GM21825 (cell line): Measurements from ENCODE around the gene BOD1.

ENCODE experiments used
- ATAC-seq: cut with Tn5 transposase; IDR thresholded peaks from one replicate; pipeline ENCODE4 v1.9.1; 2021; ENCODE audit warnings: mild to moderate bottlenecking, moderate library complexity; ENCODE audit not compliant: unreplicated experiment

BOD1 gene

DNA sequence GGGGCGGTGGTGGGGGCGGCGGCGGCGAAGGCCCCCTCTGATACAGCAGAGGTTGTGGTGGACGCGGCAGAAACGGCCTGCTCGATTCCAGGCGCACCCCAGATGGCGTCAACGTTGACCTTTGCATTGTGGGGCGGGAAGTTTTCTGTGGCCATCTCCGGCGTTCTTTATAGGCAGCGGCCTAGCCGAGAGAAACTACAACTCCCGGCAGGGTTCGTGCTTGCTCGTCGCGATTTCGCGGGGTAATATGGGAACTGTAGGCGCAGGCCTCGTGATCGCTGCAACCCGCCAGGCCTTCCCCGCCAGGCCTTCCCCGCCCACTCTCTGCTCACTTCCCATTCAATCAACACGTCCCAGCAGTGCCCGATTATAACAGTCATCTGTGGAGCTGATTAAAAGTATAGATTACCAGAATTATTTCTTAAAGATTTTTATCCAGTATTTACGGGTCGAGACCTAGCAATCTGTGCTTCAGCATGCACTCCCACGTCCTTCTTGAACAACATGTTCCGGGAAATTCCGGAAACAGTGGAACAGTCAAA lies at the start of gene BOD1:
TSS of gene BOD1 (minus strand) at position 74 of the 542 bp plus-strand sequence. CDS start 214 bp downstream, outside the sequence.
- peak; percentile 94 for ATAC-seq

DNA sequence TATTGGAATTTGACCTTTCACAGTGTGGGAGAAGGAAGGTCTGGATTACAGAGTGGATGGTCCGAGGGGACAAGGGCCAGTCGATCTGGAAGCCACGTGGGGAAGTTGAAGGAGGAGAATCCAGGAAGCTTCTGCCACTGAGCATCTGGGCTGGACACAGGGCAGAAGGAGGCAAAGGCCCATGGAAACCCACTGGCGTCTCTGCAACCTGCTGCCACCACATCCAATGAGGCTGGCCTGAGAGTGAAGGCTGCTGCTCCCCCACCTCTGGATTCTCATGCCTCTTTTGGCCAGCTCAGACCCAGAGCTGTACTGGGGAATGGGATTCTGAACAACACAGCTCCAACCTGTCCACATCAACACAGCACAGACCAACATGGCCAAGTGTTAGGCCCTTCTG lies 48.9 kb upstream of the BOD1 start:
- ATAC-seq = no peak

GRCh38 chr5:173664154-173664526 lies 47.7 kb upstream of the BOD1 start:
- ATAC-seq = no peak

DNA sequence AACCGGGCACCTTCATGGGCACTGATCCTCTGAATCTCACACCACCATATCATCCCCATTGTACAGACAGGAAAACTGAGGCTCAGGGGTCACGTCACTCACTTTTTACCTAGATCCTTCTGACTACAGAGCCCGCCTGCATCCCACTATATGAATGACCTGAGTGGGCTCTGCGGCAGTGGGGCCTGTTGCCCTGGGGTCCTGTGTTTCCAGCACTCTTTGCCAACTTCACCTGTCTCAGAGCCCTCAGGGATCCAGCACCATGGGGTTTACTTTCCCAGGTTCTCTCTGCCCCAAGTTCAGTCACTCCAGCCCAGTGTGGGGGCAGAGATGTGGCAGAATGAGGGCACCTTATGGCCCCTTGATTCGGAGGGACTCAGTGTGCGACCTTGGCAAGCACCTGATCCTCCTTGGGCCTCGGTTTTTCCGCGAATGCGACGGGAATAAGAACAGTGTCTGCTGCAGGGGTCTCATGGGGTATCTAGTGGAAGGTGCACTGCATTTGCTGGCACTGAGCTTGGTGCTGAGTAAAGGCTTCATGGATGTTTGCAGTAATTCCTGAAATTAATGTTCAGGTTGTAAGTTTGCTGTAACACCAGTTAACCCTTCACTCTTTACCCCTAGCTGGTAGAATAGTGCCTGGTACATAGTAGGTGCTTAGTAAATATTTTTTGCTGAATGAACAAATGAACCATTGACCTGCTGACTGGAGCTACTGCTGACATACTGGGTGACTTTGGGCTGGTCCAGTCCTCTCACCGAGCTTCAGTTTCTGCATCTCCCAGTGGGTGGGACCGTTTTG lies 47.1 kb upstream of the BOD1 start:
- no peak for ATAC-seq

DNA sequence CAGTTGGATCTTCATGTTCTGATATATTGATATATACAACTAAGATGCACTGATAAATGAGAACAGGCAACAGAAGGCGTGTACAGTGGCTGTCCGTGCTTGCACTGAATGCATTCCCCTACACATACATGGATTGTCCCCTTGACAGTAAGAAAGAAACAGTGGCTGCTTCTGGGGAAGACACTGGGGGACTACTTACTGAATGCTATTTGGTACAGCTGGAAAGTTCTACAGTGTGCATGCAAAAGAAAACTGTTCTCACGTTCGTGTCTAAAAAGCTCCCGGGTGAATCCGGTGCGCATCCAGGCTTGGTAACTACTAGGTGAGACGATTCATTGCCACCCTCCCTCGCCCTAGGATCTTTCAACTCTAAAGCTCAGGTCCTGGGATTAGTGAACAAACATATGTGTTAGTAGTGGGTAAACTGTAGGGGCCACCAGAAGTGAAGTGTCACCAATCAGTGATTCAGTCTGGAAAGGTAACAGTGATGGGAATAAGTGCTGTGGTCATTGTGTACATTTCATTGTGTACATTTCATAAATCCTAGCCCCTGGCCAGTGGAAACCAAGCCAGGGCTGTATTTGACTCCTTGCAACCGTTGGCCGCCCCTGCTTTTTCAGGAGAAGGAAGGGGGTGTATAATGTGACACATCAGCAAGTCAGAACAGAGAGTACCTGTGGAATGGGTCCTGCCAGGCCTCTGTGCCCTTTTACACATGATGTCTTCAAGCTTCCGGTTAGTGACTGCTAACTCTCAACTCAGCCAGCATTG lies 46.3 kb upstream of the BOD1 start:
- no peak for ATAC-seq

GRCh38 chr5:173660481-173661280 lies 44.2 kb upstream of the BOD1 start:
- no peak for ATAC-seq

- no peak for ATAC-seq
Measured at GRCh38 chr5:173659423-173659822, 43.0 kb upstream of the BOD1 start.

DNA sequence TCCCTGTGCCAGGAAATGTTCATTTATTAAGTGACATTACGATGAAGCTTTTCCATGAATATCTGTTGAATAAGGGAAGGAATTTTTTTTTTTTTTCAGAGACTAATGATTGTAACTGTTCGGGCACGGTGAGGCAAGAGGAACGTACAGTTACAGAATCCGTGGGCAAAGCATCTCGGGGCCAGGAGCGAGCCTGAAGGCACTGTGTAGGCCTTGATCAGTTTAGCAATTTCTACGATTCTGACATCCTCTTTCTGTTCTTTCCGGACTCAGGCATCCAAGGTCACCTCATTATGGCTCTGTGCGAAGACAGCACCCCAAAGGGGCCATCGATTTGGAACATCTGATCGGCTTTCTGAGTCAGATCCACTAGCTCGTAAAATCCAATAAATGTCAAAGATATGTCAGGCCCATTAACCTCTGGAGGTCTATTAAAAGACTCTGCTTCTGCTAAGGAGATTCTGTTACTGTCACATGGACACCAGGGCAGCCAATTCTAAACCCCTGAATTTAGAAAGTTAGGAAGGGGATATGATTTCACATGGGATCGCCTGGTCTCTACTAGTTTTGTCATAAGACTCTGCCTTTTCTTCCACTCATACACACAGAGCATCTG lies 41.4 kb upstream of the BOD1 start:
- ATAC-seq = no peak

DNA sequence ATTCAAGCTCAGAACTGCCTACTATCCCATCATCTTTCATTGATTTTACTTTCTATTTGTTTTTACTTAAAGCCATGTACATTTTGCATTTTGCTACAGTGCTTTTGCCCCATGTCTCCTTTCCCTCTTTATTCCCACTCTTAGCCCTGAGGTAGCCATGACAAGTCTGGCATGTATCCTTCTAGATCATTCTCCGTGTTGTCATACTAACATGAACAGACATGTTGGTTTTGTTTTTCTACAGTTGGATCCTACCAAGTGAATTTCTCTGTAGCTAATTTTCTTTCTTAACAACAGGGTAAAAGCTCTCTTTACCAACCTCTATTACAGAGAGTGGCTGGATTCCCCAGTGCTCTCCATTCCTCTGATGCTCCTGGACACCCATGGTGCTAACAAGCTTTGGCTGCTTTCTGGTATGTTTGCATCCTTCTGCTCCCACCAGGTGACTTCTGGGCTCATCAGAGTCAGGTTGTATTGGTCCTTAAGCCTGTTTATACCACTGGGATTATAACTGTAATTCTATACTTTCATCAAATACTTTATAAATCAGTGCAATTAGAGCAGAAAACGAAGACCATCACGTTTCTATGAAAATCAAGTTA lies 38.8 kb upstream of the BOD1 start:
- ATAC-seq = no peak

GRCh38 chr5:173653822-173654523 lies 37.5 kb upstream of the BOD1 start:
- no peak for ATAC-seq

DNA sequence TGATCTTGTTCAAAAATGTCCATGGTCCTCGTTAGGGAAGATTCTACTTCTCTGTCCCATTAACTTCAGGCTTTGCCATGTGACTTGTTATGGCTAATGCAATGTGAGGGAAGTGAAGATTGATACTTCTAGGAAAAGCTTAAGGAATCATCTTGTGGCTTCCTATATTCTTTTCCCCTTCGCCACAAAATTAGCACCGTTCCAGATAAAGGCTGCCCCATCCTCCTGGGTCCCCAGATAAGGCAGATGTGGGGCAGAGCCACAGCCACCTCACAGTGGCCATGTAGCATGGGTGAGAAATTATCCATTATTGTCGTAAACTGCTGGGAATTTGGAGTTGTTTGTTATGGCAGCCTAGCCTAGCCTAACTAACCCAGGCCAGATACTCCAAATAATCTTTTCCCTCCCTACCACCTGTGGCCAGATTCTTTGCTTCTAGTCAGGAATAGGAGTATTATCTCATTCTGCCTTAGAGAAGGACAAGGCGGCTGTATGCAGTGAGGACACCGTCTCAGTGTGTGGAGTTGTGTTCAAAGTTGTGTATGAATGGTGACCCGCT lies 31.9 kb upstream of the BOD1 start:
- ATAC-seq = no peak

- ATAC-seq = no peak
Measured at GRCh38 chr5:173646692-173647091, 30.2 kb upstream of the BOD1 start.

DNA sequence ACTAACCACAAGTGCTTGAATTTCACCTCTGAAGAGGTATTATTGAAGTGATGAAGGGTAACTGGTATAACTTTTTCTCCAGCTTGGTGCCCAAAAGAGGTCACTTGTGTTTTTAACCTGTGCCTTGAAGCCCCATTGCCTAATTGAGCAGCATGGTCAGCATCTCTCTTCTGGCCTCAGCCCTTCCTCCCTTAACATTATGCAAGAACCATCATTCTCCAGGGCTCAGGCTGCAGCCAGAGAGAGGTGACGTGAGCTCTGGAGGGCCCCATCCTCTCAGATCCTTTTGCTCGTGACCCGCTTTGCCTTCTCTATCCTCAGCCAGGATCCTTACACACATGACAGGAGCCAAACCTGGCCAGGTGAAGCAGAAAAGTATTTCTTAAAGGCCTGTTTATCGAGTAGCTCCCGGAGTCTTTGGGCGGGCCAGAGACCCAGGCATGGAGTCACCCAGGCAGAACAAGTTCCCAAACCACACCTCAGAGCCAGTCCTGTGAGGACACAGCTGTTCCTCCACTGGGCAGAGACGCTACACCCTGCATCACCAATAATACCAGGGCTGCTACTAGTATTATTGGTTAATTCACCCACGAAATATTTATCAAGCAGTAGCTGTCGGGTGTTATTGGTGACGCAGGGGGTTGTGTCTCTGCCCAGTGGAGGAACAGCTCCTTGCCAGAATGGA lies 29.6 kb upstream of the BOD1 start:
- no peak for ATAC-seq

- ATAC-seq = no peak
Measured at GRCh38 chr5:173645437-173645807, 29.0 kb upstream of the BOD1 start.

DNA sequence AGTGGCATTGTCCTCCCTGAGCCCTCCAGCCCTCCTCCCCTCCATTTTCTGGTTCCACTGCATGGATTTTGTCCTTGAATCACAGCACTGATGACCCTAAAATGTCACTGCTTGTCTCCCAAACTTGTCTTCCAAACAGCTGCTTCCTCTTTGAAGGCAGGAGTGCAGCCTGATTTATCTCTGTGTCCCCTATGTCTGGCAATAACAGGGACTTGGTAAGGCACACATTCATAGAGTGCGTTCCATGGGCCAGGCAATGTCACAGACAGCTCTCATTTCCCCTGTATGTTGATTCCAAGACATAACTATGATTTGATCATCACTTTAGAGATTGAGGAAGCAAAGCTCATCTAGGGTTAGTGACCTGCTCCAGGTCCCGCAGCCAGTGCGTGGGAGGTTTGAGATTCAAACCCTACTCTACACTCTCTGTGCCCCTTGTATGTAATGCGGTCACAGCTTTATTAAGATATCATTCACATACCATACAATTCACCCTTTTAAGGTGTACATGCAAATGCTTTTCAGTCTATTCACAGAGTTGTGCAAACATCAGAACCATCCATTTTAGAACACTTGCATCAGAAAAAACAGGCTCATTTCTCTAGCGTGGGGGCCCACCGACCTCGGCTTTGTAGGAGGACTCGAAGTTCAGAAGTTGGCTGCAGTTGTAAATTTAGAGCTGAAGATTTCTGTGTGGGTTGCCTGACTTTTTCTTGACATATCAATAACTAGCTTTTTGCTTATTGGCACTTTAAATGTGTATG lies 28.4 kb upstream of the BOD1 start:
- no peak for ATAC-seq

GRCh38 chr5:173643964-173644363 lies 27.5 kb upstream of the BOD1 start:
- peak; percentile 73 for ATAC-seq

GRCh38 chr5:173642895-173643481 lies 26.5 kb upstream of the BOD1 start:
- ATAC-seq = no peak
